ENCODE measurements around the gene EPHA5.

Gene EPHA5

GRCh38 chr4:65670331-65671031 is at the start of gene EPHA5:
Gene EPHA5 (minus strand): TSS chr4:65670489. CDS start chr4:65669742, 747 bp downstream.
- peak; percentile 82 for DNase-seq

GRCh38 chr4:65719635-65720034 is 49.3 kb upstream of the EPHA5 start:
- no peak for DNase-seq

- no peak for DNase-seq
Observed at GRCh38 chr4:65698631-65699030, 28.3 kb upstream of the EPHA5 start.

GRCh38 chr4:65696436-65696835 is 26.1 kb upstream of the EPHA5 start:
- no peak for DNase-seq

- DNase-seq, result no peak
Observed at GRCh38 chr4:65671372-65671771, 1.1 kb upstream of the EPHA5 start.

- no peak for DNase-seq
Observed at GRCh38 chr4:65670020-65670330, 314 bp downstream of the EPHA5 start.

- peak; percentile 51 for DNase-seq
Observed at GRCh38 chr4:65669111-65670019, 924 bp downstream of the EPHA5 start.

GRCh38 chr4:65668201-65669089 is 1.8 kb downstream of the EPHA5 start:
- DNase-seq, result peak; percentile 45

- DNase-seq, result no peak
Observed at GRCh38 chr4:65667506-65668041, 2.7 kb downstream of the EPHA5 start.

- DNase-seq, result no peak
Observed at GRCh38 chr4:65665771-65666523, 4.3 kb downstream of the EPHA5 start.

GRCh38 chr4:65661471-65661870 is 8.8 kb downstream of the EPHA5 start:
- DNase-seq, result no peak

GRCh38 chr4:65658117-65658516 is 12.2 kb downstream of the EPHA5 start:
- no peak for DNase-seq

GRCh38 chr4:65656008-65656407 is 14.3 kb downstream of the EPHA5 start:
- no peak for DNase-seq

GRCh38 chr4:65654976-65655375 is 15.3 kb downstream of the EPHA5 start:
- no peak for DNase-seq

- DNase-seq, result no peak
Observed at GRCh38 chr4:65653740-65654361, 16.4 kb downstream of the EPHA5 start.

GRCh38 chr4:65651751-65652150 is 18.5 kb downstream of the EPHA5 start:
- no peak for DNase-seq

- no peak for DNase-seq
Observed at GRCh38 chr4:65651031-65651430, 19.3 kb downstream of the EPHA5 start.

- no peak for DNase-seq
Observed at GRCh38 chr4:65646136-65646535, 24.2 kb downstream of the EPHA5 start.

GRCh38 chr4:65645185-65645584 is 25.1 kb downstream of the EPHA5 start:
- DNase-seq, result no peak

- DNase-seq, result no peak
Observed at GRCh38 chr4:65635051-65635821, 35.1 kb downstream of the EPHA5 start.

GRCh38 chr4:65624651-65625050 is 45.6 kb downstream of the EPHA5 start:
- no peak for DNase-seq
